ELF-1 (cell line): ENCODE results near the gene LTC4S.
"Not testable (repeated sequence)": the region's sequence is repeated elsewhere in the genome, so short reads cannot be mapped to it uniquely, and the experiment has no call there.

Source experiments
- DNase-seq: peaks from one replicate; pipeline ENCODE4 v3.0.0-alpha.2; 2016; ENCODE audit warnings: low read depth, low spot score

The LTC4S gene

GRCh38 chr5:179793468-179794139, at the start of gene LTC4S:
Gene LTC4S, plus strand, starts transcription at chr5:179793986. Its CDS starts 95 bp downstream, at chr5:179794081.
- DNase-seq = no peak

- not testable (repeated sequence) for DNase-seq
Measured at GRCh38 chr5:179744106-179744505, 49.7 kb upstream of the LTC4S start.

- DNase-seq = no peak
Measured at GRCh38 chr5:179746872-179747271, 46.9 kb upstream of the LTC4S start.

GRCh38 chr5:179747811-179748210, 46.0 kb upstream of the LTC4S start:
- DNase-seq = no peak

GRCh38 chr5:179749857-179750508, 43.8 kb upstream of the LTC4S start:
- DNase-seq = no peak

GRCh38 chr5:179753971-179754370, 39.8 kb upstream of the LTC4S start:
- no peak for DNase-seq

- no peak for DNase-seq
Measured at GRCh38 chr5:179755022-179755421, 38.8 kb upstream of the LTC4S start.

GRCh38 chr5:179758955-179759354, 34.8 kb upstream of the LTC4S start:
- DNase-seq = no peak

- no peak for DNase-seq
Measured at GRCh38 chr5:179759581-179760551, 33.9 kb upstream of the LTC4S start.

GRCh38 chr5:179762079-179762780, 31.6 kb upstream of the LTC4S start:
- no peak for DNase-seq

GRCh38 chr5:179762781-179763176, 31.0 kb upstream of the LTC4S start:
- DNase-seq = no peak

- peak; percentile 62 for DNase-seq
Measured at GRCh38 chr5:179763215-179763945, 30.4 kb upstream of the LTC4S start.

GRCh38 chr5:179764056-179764455, 29.7 kb upstream of the LTC4S start:
- DNase-seq = no peak

GRCh38 chr5:179765400-179765799, 28.4 kb upstream of the LTC4S start:
- DNase-seq = peak; percentile 68

- peak; percentile 55 for DNase-seq
Measured at GRCh38 chr5:179766021-179766725, 27.6 kb upstream of the LTC4S start.

GRCh38 chr5:179766726-179767455, 26.9 kb upstream of the LTC4S start:
- no peak for DNase-seq

GRCh38 chr5:179767496-179768100, 26.2 kb upstream of the LTC4S start:
- no peak for DNase-seq

- DNase-seq = peak; percentile 39
Measured at GRCh38 chr5:179768326-179769085, 25.3 kb upstream of the LTC4S start.
